Measurements from ENCODE around the gene SYNPO2.

DNA sequence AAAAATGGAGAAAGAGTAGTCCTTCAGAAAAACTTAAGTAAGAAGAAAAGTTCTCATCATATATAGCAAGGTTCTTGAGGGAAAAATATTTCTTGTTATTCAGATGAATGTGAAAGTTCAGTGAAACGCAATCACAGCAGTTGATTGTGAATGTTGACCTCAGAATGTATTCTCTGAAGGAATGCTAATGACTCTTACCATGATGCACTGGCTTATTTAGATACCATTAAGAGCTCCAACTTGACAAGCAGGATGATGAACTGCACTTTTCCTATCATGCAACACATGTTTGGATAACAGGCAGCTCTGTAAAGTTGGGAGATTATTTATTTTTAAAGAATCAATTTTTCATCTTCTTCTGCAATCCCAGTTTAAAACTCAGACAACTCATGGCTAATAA lies 131.5 kb downstream of the SYNPO2 start:
- TF ChIP-seq, protein P1, sequence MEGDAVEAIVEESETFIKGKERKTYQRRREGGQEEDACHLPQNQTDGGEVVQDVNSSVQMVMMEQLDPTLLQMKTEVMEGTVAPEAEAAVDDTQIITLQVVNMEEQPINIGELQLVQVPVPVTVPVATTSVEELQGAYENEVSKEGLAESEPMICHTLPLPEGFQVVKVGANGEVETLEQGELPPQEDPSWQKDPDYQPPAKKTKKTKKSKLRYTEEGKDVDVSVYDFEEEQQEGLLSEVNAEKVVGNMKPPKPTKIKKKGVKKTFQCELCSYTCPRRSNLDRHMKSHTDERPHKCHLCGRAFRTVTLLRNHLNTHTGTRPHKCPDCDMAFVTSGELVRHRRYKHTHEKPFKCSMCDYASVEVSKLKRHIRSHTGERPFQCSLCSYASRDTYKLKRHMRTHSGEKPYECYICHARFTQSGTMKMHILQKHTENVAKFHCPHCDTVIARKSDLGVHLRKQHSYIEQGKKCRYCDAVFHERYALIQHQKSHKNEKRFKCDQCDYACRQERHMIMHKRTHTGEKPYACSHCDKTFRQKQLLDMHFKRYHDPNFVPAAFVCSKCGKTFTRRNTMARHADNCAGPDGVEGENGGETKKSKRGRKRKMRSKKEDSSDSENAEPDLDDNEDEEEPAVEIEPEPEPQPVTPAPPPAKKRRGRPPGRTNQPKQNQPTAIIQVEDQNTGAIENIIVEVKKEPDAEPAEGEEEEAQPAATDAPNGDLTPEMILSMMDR (conservative IDR thresholded peaks at IDR 0.05; ENCODE audit: low read depth, low read length): no peak
- no peak for TF ChIP-seq EZH2 (IDR thresholded peaks at IDR 0.05; ENCODE audit: borderline replicate concordance, low read depth, low read length, poor library complexity, severe bottlenecking)

All from A673 (cell line).